Ectodermal cell (in vitro differentiated cells): Measurements from ENCODE around the gene CDH24.
"Not testable (repeated sequence)": the region's sequence is repeated elsewhere in the genome, so short reads cannot be mapped to it uniquely, and the experiment has no call there.

ENCODE experiments used
- H3K27ac ChIP-seq: 2 replicates; pipeline ENCODE4 v1.7.0; 2013; ENCODE audit warnings: mild to moderate bottlenecking, low read depth, low read length; ENCODE audit not compliant: insufficient read depth, poor library complexity, severe bottlenecking
- H3K27me3 ChIP-seq: 2 replicates; pipeline ENCODE4 v1.7.0; 2013; ENCODE audit warnings: mild to moderate bottlenecking, low read length; ENCODE audit not compliant: insufficient read depth, control insufficient read depth, poor library complexity, severe bottlenecking
- H3K36me3 ChIP-seq: one replicate; pipeline ENCODE4 v1.7.0; 2013; ENCODE audit warnings: low read length; ENCODE audit not compliant: control insufficient read depth, insufficient read depth
- H3K4me1 ChIP-seq: one replicate; pipeline ENCODE4 v1.7.0; 2013; ENCODE audit warnings: low read length; ENCODE audit not compliant: control insufficient read depth, insufficient read depth
- H3K4me3 ChIP-seq: 2 replicates; pipeline ENCODE4 v1.7.0; 2013; ENCODE audit warnings: low read depth, low read length, control low read depth; ENCODE audit not compliant: insufficient read depth
- H3K9me3 ChIP-seq: 2 replicates; pipeline ENCODE4 v1.7.0; 2013; ENCODE audit warnings: mild to moderate bottlenecking, low read length, moderate library complexity; ENCODE audit not compliant: control insufficient read depth
- WGBS, 2 experiments: methylation state at CpG; one replicate each; pipeline ENCODE4 v1.1.7; 2013; ENCODE audit warnings: missing lambda C conversion rate in 2 of 2; 5-methylcytosine and 5-hydroxymethylcytosine counted together

CDH24 gene

DNA sequence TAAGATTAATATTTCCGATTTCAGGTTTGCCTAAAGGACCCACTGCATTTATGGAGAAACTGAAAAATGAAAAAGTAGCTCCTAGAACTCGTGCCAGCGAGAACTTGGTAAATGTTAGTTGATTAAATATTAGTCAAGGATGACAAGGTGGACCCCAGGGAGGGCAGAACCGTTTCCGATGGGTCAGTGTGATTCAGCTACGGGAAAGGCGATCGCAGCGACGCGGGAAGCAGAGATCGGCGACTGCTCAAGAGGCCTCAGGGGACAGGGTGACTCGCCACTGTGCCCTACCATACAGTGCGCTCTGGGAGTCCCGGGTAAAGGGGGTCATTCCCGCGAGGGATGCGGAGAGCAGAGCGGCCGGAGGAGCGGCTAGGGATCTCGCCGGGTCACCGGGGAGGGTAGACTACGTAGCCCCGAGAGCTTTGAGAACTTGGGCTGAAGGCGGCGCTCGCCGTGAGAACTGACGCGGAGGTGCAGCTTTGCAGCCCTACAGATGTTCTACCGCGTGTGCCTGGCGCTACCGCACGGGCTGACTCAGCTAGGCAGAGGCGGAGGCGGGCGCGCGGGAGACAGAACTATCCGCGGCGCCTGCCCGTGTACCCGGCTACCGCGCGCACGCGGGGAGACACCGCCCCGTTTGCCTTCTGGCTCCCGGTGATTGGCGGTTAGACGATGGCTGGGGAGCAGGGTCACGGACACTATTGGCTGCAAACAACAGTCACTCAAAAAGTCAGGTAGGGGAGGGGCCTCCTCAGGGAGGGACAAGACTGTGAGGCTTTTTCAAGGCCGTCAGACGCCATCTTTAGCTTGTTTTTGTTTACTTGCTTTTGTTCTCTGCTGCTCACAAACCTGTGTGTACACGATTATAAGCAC, 50.5 kb downstream of the CDH24 start:
- peak overlapping the region; percentile 49 for H3K4me3 ChIP-seq
- WGBS, 2 experiments, result 1% methylated on average over 62 of the region's 62 CpGs
- no peaks in the 10 kb centered on the region for H3K27me3 ChIP-seq

DNA sequence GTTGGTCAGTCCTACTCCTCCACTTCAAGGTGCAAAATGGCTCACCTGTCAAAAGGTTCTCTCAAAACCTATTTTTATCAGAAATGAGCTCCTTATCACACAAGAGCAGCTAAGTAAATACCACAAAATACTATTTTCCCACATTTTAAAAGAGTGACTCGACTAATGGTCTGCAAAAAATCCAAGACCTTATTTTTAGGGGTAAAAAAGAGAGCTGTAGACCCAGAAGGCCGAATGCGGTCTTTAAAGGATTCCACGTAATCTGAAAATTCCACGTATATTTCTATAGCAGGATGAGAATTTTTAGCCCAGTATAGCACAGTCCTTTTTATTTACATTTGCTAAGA, 51.2 kb downstream of the CDH24 start:
- WGBS, 2 experiments, result 74 to 84% methylated on average over 5 of the region's 5 CpGs

More for the DNA sequence above, 50.5 kb downstream of the CDH24 start:
- Histone ChIP-seq H3K4me1 (peaks cover 4% of the 10 kb centered on the region), H3K27ac (peak overlapping the region; percentile 91), H3K36me3 (no peaks in the 10 kb centered on the region), H3K9me3 (no peaks in the 10 kb centered on the region)

DNA sequence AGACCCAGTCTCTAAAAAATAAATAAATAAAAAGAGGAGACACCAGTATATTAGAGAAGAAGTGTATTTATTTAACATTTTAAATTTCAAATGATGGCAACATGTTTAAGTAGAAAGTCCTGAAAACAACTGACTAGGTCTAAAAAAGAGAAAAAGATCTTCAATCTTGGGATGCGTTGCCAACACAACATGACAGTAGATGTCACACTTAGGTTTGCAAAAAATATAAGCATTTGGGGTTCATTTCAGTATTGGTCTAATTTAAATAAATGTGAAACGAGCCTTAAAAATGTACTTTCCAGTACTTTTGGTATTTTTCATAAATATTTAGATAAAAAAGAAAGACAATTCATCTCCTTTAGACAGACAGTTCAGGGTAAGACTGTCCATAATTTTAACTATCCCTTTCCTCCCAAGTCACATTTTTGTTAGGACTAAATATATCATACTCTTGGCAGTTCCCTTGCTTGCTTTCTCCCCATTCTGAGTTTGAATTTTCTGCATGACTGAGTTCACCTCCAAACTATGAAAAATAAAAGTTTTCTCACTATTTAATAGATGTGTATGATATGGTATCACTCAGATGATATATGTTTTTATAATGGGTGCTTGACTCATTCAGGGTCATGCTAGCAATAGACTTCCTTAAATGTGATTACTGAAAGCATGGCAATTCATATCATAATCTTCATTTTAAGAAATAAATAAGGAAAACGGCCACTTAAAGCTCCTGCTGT, 51.7 kb downstream of the CDH24 start:
- Histone ChIP-seq H3K27me3 (no peaks in the 10 kb centered on the region), H3K36me3 (no peaks in the 10 kb centered on the region), H3K4me3 (peak overlapping the region; percentile 49), H3K4me1 (peaks cover 4% of the 10 kb centered on the region), H3K27ac (no peak overlapping the region), H3K9me3 (no peaks in the 10 kb centered on the region)
- 87 to 91% methylated on average over 2 of the region's 3 CpGs for WGBS, 2 experiments

More for the DNA sequence above, 51.2 kb downstream of the CDH24 start:
- H3K27me3 ChIP-seq, result no peaks in the 10 kb centered on the region
- H3K4me1 ChIP-seq, result peaks cover 4% of the 10 kb centered on the region
- peak overlapping the region; percentile 49 for H3K4me3 ChIP-seq
- H3K9me3 ChIP-seq, result no peaks in the 10 kb centered on the region
- H3K36me3 ChIP-seq, result no peaks in the 10 kb centered on the region
- peak overlapping the region; percentile 91 for H3K27ac ChIP-seq

DNA sequence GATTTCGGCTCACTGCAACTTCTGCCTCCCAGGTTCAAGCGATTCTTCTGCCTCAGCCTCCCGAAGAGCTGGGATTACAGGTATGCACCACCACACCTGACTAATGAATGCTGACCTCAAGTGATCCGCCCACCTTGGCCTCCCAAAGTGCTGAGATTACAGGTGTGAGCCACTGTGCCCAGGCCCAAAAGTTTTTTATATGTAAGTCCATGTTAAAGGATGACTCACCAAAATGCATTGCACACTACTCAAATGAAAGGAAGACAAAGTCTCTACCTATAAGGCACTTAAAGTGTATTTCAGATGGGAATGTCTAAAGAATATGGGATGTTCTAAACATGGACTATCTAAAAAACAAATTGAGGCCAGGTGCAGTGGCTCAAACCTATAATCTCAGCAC, 53.0 kb downstream of the CDH24 start:
- not testable (repeated sequence) for H3K9me3 ChIP-seq, H3K4me3 ChIP-seq, H3K27me3 ChIP-seq, H3K27ac ChIP-seq, H3K36me3 ChIP-seq, H3K4me1 ChIP-seq
- 94% methylated on average over 4 of the region's 4 CpGs for whole genome bisulfite sequencing, 2 experiments

DNA sequence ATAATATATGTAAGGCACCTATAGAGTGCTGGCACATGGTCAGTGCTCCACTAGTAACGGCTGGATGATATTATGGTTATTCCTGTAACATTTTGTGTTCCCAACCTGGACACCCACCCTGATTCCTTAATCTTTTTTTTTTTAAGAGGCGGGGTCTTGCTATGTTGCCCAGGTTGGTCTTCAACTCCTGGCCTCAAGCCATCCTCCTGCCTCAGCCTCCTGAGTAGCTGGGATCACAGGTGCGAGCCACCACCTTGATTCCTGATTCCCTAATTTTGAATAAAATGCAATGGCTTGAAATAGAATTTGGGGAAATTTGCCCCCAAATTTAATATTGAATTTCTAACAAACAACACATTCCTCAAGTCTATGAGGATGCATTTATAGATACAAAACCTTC, 54.7 kb downstream of the CDH24 start:
- Histone ChIP-seq H3K4me1 (peaks cover 4% of the 10 kb centered on the region), H3K9me3 (no peaks in the 10 kb centered on the region), H3K4me3 (no peak overlapping the region), H3K36me3 (no peaks in the 10 kb centered on the region), H3K27ac (no peak overlapping the region), H3K27me3 (no peaks in the 10 kb centered on the region)
- WGBS, 2 experiments, result 91 to 98% methylated on average over 3 of the region's 3 CpGs

DNA sequence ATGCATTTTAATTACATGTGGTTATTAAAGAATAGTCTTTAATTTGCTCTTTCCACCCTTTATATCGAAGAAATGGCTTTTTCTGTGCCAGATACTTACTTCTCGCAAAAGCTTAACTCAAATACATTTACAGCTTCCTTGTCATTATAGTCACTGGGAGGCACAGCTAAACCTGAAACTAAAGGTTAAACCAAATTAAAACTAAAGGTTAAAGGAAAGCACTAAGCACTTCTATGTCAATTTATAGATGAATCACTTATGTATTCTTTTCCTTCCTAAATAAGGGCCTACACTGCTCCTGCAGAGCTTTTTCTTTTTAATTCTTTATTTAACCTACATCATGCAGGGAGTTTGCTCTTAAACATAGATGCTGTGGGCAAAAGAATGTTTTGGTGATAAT, 56.5 kb downstream of the CDH24 start:
- no peak overlapping the region for H3K4me3 ChIP-seq
- no peaks in the 10 kb centered on the region for H3K27me3 ChIP-seq
- H3K27ac ChIP-seq, result no peak overlapping the region
- no peaks in the 10 kb centered on the region for H3K4me1 ChIP-seq
- no peaks in the 10 kb centered on the region for H3K36me3 ChIP-seq
- no peaks in the 10 kb centered on the region for H3K9me3 ChIP-seq
- 96 to 98% methylated on average over 2 of the region's 2 CpGs for WGBS, 2 experiments

DNA sequence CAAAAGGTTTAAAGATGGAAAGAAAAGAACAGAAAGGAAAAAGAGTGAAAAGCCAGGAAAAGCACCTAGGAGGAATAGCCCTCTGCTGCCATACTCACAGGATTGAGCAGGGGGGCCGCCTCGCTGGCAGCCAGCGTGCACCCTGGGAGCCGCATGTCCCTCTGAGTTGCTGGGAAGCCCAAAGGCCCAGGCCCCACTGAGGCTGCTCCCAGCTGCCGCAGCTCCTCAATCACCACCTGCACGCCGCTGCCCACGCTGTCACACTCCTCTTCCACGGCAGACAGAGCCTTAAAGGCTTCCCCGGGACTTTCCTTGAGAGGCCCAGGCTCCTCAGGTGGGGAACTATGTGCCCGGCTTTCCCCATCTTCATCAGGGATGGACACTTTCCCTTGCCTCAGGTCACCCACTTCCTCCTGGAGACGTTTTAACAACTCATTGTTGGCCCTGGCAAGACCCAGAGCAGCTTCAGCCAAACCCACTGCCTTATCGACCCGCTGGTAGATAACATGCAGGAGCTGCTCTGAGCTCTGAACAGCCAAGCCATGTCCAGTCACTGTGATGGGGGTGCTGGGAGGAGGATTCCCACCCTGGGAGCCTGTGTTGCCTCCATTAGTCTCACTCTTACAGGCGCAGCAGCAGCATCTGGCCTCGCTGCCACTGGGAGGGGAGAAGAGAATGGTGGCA, 58.8 kb downstream of the CDH24 start:
- Histone ChIP-seq H3K4me1 (peaks cover 9% of the 10 kb centered on the region), H3K27me3 (no peaks in the 10 kb centered on the region), H3K9me3 (no peaks in the 10 kb centered on the region), H3K27ac (no peak overlapping the region), H3K4me3 (no peak overlapping the region), H3K36me3 (no peaks in the 10 kb centered on the region)
- WGBS, 2 experiments, result 91% methylated on average over 16 of the region's 16 CpGs

DNA sequence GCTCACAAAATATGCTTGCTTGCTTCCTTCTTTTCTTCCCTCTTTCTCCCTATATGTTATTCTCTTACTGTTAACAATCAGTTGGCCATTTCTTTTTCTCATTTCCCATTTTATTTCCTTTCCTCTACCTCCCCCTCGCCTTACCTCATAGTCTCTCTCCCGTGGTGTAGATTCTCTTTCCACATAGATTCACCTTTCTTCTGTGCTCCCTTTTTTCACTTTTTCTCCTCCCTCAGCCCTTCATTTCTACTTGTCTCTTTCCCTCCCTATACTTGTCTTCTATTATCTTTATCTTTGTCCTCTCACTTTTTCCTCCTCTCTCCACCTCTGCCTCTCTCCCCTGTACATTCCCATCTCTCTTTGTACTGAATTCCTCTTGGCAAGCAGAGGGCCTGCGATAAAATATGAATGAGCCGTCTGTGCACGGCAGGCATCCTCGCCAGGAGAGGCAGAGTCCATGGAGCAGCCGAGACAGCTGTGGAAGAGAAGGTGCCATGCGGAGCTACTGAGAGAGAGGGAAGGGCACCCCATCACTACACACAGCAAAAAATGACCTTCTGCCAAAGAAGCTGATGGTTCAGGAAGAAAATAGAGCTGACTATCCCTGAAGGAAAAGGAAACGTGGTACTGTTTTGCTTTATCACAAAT, 59.5 kb downstream of the CDH24 start:
- no peaks in the 10 kb centered on the region for H3K36me3 ChIP-seq
- no peak overlapping the region for H3K27ac ChIP-seq
- WGBS, 2 experiments, result 85 to 88% methylated on average over 9 of the region's 9 CpGs
- H3K4me3 ChIP-seq, result no peak overlapping the region
- no peaks in the 10 kb centered on the region for H3K27me3 ChIP-seq
- no peaks in the 10 kb centered on the region for H3K9me3 ChIP-seq
- peaks cover 9% of the 10 kb centered on the region for H3K4me1 ChIP-seq
